Stimulated activated CD4-positive, alpha-beta T cell treated with anti-CD3 and anti-CD28 coated beads, Interleukin-2, amount 100 ng/mL, for 4 hours (primary cell): ENCODE measurements around the gene KDR.

Experiments
- DNase-seq: peaks from one replicate; pipeline ENCODE4 v3.0.0-alpha.2; 2020; ENCODE audit warnings: low read depth

KDR gene

DNA sequence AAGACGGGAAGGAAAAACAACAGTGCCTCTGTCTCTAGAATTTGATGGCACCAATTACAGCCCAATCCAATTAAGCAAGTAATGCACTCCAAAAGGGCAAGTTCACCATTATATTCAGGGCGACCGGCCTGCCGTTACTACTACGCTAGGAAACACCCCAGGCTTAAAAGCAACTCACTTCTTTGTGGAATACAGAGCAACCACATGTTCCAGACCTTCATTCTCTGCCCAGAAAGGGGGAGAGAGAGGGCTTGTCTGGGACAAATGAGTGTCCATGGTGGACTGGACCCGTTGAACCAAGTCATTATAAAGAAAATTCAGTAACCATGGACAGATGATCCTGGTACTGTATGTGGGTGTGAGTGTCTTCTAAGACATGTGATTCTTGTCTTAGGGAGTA is 1.6 kb downstream of the KDR start:
- DNase-seq = no peak

- no peak for DNase-seq
Measured at GRCh38 chr4:55122235-55122634, 3.2 kb downstream of the KDR start.

- no peak for DNase-seq
Measured at GRCh38 chr4:55121246-55121645, 4.1 kb downstream of the KDR start.

DNA sequence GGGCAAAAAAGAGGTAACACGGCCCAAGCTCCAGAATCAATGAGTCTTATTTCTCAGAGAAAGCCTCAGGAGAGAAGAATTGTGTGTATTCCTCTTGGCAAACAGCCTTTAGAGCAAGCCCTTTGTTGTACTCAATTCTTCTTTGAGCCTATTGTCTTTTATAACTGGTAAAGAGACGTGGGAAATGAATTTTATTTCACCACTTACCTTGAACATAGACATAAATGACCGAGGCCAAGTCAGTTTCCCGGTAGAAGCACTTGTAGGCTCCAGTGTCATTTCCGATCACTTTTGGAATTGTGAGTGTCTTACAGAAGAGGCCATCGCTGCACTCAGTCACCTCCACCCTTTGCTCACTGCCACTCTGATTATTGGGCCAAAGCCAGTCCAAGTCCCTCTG is 7.0 kb downstream of the KDR start:
- DNase-seq = no peak

- DNase-seq = no peak
Measured at GRCh38 chr4:55117511-55117910, 7.9 kb downstream of the KDR start.

GRCh38 chr4:55116450-55116849 is 8.9 kb downstream of the KDR start:
- DNase-seq = no peak

- no peak for DNase-seq
Measured at GRCh38 chr4:55111601-55112000, 13.8 kb downstream of the KDR start.

DNA sequence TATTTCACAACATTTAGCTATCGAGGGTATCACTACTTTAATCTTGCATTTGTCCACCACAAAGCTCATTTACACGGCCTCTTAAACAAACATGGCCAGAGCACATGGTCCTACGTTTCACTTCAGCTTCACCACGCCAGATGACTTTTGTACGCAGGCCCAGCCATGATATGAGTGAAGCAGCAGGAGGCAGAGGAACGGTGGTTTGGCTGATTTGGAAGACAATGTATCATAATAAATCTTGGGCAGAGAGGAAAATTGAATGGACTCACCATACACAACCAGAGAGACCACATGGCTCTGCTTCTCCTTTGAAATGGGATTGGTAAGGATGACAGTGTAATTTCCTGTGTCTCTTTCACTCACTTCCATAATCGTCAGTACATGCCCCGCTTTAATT is 15.3 kb downstream of the KDR start:
- no peak for DNase-seq

- DNase-seq = no peak
Measured at GRCh38 chr4:55107054-55107453, 18.3 kb downstream of the KDR start.

- DNase-seq = no peak
Measured at GRCh38 chr4:55103224-55103623, 22.2 kb downstream of the KDR start.

GRCh38 chr4:55099816-55100215 is 25.6 kb downstream of the KDR start:
- DNase-seq = no peak

GRCh38 chr4:55098456-55099204 is 26.8 kb downstream of the KDR start:
- no peak for DNase-seq

DNA sequence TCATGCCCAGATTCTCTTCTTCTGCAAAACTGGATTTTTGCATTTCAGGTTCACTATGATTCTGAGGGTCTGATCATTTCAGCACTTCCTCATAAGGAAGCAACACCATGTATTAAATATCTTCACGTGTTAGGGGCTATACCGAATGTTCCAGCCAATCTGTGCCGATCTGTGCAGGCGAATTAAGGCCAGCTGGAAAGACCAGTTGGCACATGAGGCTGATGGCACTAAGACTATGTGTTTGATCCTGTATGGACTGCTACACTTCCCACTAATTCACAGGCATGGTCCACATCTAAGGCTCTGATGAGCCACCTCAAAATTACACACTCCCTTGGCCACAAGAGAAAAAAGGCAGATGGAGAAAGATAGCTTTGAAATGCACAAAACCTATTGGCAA is 28.8 kb downstream of the KDR start:
- no peak for DNase-seq

DNA sequence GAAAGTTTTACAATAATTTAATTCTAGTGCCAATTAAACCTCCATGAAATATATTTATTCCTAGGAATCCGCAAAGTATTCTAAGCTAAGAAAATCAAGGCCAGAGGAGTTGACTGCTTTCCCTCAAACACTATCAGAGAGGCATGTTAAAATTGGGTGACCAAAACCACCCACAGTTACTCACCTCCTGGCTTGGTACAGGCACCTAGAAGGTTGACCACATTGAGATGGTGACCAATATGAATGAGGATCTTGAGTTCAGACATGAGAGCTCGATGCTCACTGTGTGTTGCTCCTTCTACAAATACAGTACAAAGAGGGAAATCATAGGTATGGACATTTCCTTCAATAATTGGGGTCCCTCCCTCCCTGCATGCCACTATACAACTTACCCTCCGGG is 29.4 kb downstream of the KDR start:
- no peak for DNase-seq

GRCh38 chr4:55092504-55092903 is 32.9 kb downstream of the KDR start:
- no peak for DNase-seq

DNA sequence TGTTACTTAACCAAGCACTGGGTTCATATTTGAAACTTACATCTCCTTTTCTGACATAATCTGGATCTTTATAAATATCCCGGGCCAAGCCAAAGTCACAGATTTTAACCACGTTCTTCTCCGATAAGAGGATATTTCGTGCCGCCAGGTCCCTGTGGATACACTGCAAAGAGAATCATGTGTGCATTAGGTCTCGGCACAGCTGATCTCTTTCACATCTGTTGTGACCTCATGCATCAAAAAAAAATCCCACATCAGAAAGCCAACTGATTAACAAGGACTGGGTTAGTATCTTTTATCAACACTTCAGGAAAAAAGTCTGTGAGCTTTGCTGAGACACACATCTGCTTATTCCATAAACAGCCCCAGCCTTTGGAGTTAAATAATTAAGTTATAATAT is 35.5 kb downstream of the KDR start:
- no peak for DNase-seq

- DNase-seq = no peak
Measured at GRCh38 chr4:55087913-55088260, 37.5 kb downstream of the KDR start.

DNA sequence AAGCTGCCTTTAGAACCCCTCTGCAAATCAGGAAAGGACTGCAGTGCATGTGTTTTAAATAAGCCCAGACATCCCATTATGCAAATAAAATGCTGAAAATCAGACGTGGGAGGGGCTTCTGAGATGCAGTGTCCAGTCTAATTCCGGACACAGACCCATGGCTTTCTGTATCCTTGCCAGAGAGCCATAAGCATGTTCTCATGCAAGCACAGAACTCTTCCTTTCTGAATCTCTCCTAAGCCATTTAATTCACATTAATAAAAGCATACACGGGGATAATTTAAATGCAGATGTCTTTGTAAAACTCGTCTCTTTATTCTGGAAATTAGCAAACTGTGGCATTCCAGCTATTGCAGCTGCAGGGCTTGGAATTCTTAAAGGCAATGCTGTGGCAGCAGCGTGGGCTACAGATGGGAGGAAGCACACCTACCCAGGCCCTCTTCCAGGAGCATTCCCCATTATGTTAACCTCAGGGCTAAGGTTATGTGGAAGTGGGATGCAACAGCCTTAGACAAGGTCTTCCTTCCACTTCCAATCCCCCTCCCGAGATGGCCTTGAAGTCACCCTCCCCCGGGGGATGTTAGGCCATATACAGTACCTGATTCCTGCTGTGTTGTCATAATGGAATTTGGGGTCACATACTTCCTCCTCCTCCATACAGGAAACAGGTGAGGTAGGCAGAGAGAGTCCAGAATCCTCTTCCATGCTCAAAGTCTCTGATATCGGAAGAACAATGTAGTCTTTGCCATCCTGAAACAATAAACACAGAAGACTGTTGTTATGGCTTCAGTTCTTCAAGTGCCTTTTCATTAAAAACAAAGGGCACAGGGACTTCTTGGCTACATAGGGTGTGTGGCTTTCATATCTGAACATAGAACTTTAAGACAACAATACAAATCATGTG is 38.1 kb downstream of the KDR start:
- DNase-seq = no peak

DNA sequence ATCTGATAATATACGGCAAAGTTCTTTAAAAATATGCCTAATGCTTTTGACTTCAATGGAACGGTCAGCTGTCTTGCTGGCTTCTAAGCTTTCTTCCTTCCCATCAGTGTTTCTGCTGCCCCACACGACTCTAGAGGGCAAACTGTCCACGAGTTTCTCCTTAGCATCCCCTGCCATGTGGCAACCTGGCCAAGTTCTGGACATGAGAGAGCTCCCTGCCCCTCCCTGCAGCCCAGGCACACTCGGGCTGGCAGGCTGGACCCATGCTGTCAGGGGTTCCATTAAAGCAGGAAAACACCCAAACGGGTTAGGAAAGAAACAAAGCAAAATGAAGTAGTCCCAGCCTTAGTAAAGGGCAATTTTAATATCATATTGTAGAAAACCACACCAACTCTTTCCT is 38.8 kb downstream of the KDR start:
- no peak for DNase-seq

DNA sequence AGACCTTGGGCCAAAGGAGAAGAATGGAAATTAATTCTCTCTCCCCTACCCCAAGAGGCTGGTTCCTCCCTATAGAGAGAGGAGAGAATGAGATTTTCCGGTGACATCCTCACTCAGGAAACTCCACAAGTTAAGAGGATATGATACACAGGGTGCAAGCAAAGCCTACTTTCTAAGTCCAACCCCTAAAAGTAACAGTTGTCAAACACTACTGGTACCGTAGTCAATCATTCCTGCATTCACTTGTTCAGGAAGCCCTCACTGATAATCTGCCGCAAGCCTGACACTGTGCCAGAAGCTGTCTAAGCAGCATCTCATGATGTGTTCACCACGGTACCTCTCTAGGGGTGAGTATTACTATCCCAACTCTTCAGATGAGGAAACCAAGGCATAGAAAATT is 41.7 kb downstream of the KDR start:
- DNase-seq = no peak

DNA sequence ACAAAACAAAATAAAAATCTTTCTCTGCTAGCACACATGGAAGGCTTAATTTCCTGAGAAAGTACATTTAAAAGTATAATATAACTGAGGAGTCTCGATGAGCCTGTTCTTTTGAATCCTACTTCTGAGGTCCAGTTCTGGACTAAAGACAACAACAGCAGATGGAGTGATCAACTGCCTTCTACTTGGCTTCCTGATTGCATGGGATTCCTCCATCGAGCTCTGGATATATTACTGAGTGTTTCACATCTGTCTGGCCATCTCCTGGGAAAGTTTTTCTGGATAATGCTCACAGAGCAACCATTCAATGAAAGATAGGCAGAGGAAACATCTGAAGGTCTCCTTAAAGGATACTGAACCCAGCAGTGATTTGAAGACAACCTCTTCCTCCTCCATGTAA is 42.6 kb downstream of the KDR start:
- DNase-seq = no peak

DNA sequence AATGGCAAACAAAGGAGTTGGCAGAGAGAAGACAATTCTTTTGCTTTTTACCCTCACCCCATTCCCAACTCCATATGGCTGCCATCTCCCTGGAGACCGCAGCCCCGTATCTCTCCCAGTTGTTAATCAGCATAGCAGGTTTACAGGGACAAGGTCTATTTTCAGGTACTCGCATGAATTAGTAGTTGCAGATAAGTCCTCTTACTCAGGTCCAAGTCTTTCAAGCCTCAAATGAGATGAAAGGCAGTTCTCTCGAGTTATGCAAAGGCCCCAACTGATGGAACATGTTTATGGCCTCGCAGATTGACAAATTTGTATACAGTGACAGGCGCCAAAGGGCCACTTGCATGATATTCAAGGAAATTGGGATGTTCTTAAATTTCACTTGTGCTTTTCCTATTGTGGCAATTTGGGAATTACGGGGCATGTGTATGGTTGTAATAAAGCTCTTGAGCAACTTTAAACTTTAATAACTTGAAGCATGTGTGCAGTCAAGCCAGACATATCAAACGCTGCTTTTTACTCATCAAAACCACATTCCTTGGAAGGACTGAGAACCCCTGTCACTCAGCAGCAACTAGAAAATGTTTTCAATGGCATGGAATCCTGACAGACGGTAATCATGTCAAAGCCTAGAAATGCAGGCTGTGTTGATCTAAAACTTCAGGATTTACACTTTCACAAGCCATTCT is 45.1 kb downstream of the KDR start:
- DNase-seq = no peak
